ENCODE results near the gene SOD1. TPM values are rescaled to one million over a fixed set of nuclear protein-coding genes. Genes with fewer than 3 reads are reported as not detected.

The SOD1 gene
- total RNA-seq, 4 donors from 2014 or later = 118 to 141 (median 130) TPM

- intact Hi-C loops (cut with DNase I; ENCODE audit: low total_unique reads) = no loop called here
- DNase-seq (ENCODE audit: low spot score in 2 of 2) = no peak
- 89 to 96% methylated on average over 2 of the region's 2 CpGs for WGBS, 2 donors
- TF ChIP-seq CTCF (IDR thresholded peaks at IDR 0.05) (no peak), POLR2A (IDR thresholded peaks at IDR 0.05) (no peak)
- no peak overlapping the region for H3K4me3 ChIP-seq (ENCODE audit: low read depth, poor library complexity, severe bottlenecking)
These were observed 19.0 kb downstream of the SOD1 start for GRCh38 chr21:31678478-31678877.

DNA sequence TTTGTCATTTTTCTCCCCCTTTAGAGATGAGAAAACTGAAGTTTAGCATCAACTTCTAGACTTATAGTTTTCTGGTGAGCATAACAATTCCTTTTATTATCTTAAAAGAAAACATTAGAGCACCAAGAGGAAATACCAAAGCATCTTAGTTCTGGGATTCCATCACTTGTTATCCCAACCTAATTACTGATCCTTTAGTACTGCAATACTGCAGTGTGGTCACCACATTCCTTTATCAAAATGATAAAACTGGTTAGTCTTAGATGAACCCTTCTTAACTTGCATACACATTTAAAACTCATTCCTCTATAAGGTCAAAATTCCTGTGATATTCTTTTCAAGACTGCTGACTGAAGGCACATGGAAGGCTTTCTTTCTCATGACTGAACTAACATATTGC lies 23.1 kb downstream of the SOD1 start:
- H3K4me3 ChIP-seq (ENCODE audit: low read depth, poor library complexity, severe bottlenecking) = no peak overlapping the region
- TF ChIP-seq CTCF (IDR thresholded peaks at IDR 0.05) (no peak), POLR2A (IDR thresholded peaks at IDR 0.05) (no peak)
- no peak for DNase-seq (ENCODE audit: low spot score in 2 of 2)
- intact Hi-C loops (cut with DNase I; ENCODE audit: low total_unique reads) = no loop called here

- DNase-seq (ENCODE audit: low spot score in 2 of 2) = no peak
- TF ChIP-seq CTCF (IDR thresholded peaks at IDR 0.05) (no peak), POLR2A (IDR thresholded peaks at IDR 0.05) (no peak)
- H3K4me3 ChIP-seq (ENCODE audit: low read depth, poor library complexity, severe bottlenecking) = no peak overlapping the region
- WGBS, 2 donors = 89 to 91% methylated on average over 5 of the region's 5 CpGs
- intact Hi-C loops (cut with DNase I; ENCODE audit: low total_unique reads) = no loop called here
These were observed 23.5 kb downstream of the SOD1 start for GRCh38 chr21:31683029-31683428.

- TF ChIP-seq CTCF (IDR thresholded peaks at IDR 0.05) (no peak), POLR2A (IDR thresholded peaks at IDR 0.05) (no peak)
- DNase-seq (ENCODE audit: low spot score in 2 of 2) = no peak
- intact Hi-C loops (cut with DNase I; ENCODE audit: low total_unique reads) = no loop called here
- H3K4me3 ChIP-seq (ENCODE audit: low read depth, poor library complexity, severe bottlenecking) = no peak overlapping the region
- 90 to 94% methylated on average over 7 of the region's 7 CpGs for whole genome bisulfite sequencing, 2 donors
These were observed 25.4 kb downstream of the SOD1 start for GRCh38 chr21:31684918-31685317.

DNA sequence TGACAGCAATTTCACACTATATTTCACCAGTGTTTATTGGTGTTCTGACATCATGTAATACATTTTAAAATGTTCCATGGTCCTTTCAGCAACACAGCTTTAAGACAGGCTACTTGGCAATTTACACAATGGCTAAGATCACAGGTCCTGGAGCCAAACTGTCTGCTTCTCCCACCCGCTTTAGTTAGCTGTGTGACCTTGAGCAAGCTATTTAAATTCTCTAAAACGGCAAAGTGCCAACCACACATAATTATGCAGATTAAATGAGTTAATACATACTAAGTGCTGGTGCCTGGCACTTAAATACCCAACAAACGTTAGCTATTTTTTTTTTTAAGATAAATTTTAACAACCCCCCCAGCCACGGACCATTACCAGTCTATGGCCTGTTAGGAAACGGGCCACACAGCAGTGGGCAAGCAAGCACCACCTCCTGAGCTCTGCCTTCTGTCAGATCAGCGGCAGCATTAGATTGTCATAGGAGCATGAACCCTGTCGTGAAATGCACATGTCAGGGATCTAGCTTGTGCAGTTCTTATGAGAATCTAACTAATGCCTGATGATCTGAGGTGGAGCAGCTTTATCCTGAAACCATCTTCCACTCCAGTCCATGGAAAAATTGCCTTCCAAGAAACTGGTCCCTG lies 26.9 kb downstream of the SOD1 start:
- H3K4me3 ChIP-seq (ENCODE audit: low read depth, poor library complexity, severe bottlenecking) = no peak overlapping the region
- intact Hi-C loops (cut with DNase I; ENCODE audit: low total_unique reads) = no loop called here
- 72 to 77% methylated on average over 7 of the region's 7 CpGs for WGBS, 2 donors
- TF ChIP-seq POLR2A (IDR thresholded peaks at IDR 0.05) (no peak), CTCF (IDR thresholded peaks at IDR 0.05) (no peak)
- DNase-seq (ENCODE audit: low spot score in 2 of 2) = no peak

DNA sequence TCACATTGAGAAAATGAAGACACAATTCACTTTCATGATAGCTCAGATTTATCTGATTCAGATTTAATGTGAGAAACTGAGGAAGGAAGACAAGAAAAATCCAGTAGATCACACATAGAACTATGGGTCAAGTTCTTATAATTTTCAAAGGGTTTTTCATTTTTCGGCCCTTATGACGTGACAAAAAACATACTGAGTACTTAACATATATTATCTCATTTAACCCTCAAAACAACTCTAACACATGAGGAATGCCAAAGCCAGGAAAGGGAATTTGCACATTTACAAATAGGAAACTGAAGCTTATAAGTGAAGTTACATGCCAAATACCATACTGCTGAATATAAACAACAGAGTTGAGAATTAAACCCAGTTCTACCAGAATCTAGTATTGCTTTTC lies 27.6 kb downstream of the SOD1 start:
- intact Hi-C loops (cut with DNase I; ENCODE audit: low total_unique reads) = no loop called here
- WGBS, 2 donors = 95 to 98% methylated on average over 2 of the region's 2 CpGs
- no peak overlapping the region for H3K4me3 ChIP-seq (ENCODE audit: low read depth, poor library complexity, severe bottlenecking)
- DNase-seq (ENCODE audit: low spot score in 2 of 2) = no peak
- TF ChIP-seq POLR2A (IDR thresholded peaks at IDR 0.05) = no peak
- TF ChIP-seq CTCF (IDR thresholded peaks at IDR 0.05) = no peak
